ENCODE measurements around the gene UNC5B.

Gene UNC5B

GRCh38 chr10:71281646-71282322 lies 69.4 kb downstream of the UNC5B start:
- H3K27ac ChIP-seq (ENCODE audit: low read length), result no peak overlapping the region

GRCh38 chr10:71282323-71282680 lies 69.9 kb downstream of the UNC5B start:
- Histone ChIP-seq H3K27ac (ENCODE audit: low read length) (no peak overlapping the region), H3K36me3 (ENCODE audit: insufficient read depth, low read length) (no peaks in the 10 kb centered on the region), H3K4me1 (ENCODE audit: insufficient read depth, low read length) (no peaks in the 10 kb centered on the region), H3K79me2 (ENCODE audit: insufficient read depth, low read length) (no peaks in the 10 kb centered on the region), H3K4me3 (ENCODE audit: low read depth in 1 of 2, low read length in 2 of 2) (no peak overlapping the region), H4K20me1 (ENCODE audit: insufficient read depth, low read length) (peaks cover 15% of the 10 kb centered on the region), H3K4me2 (ENCODE audit: insufficient read depth, low read length) (no peak overlapping the region), H3K27me3 (ENCODE audit: insufficient read depth, low read length, poor library complexity) (no peaks in the 10 kb centered on the region), H3K9me3 (ENCODE audit: insufficient read depth, low read length, severe bottlenecking) (no peaks in the 10 kb centered on the region), H2AFZ (ENCODE audit: low read depth, low read length) (no peak overlapping the region), H3K9ac (ENCODE audit: low read depth, low read length) (no peak overlapping the region)
- TF ChIP-seq CTCF (IDR thresholded peaks at IDR 0.05; ENCODE audit: borderline replicate concordance, extremely low read depth, low read length, poor library complexity, severe bottlenecking), result no peak
- TF ChIP-seq EZH2 (IDR thresholded peaks at IDR 0.05; ENCODE audit: borderline replicate concordance, low read depth, low read length, severe bottlenecking), result no peak
- ATAC-seq (ENCODE audit: insufficient read depth, low read depth), result no peak
- no peak for DNase-seq

More at GRCh38 chr10:71281646-71282322, 69.4 kb downstream of the UNC5B start:
- no peaks in the 10 kb centered on the region for H3K9me3 ChIP-seq (ENCODE audit: insufficient read depth, low read length, severe bottlenecking)
- ATAC-seq (ENCODE audit: insufficient read depth, low read depth), result no peak
- no peaks in the 10 kb centered on the region for H3K36me3 ChIP-seq (ENCODE audit: insufficient read depth, low read length)
- peaks cover 15% of the 10 kb centered on the region for H4K20me1 ChIP-seq (ENCODE audit: insufficient read depth, low read length)
- H3K4me1 ChIP-seq (ENCODE audit: insufficient read depth, low read length), result no peaks in the 10 kb centered on the region
- no peaks in the 10 kb centered on the region for H3K79me2 ChIP-seq (ENCODE audit: insufficient read depth, low read length)
- no peak for DNase-seq
- no peak overlapping the region for H2AFZ ChIP-seq (ENCODE audit: low read depth, low read length)
- no peak overlapping the region for H3K4me2 ChIP-seq (ENCODE audit: insufficient read depth, low read length)
- TF ChIP-seq CTCF (IDR thresholded peaks at IDR 0.05; ENCODE audit: borderline replicate concordance, extremely low read depth, low read length, poor library complexity, severe bottlenecking) (no peak), EZH2 (IDR thresholded peaks at IDR 0.05; ENCODE audit: borderline replicate concordance, low read depth, low read length, severe bottlenecking) (no peak)
- H3K27me3 ChIP-seq (ENCODE audit: insufficient read depth, low read length, poor library complexity), result no peaks in the 10 kb centered on the region
- H3K9ac ChIP-seq (ENCODE audit: low read depth, low read length), result no peak overlapping the region
- H3K4me3 ChIP-seq (ENCODE audit: low read depth in 1 of 2, low read length in 2 of 2), result no peak overlapping the region

- ATAC-seq (ENCODE audit: insufficient read depth, low read depth) (no peak), DNase-seq (no peak)
- Histone ChIP-seq H3K27me3 (ENCODE audit: insufficient read depth, low read length, poor library complexity) (no peaks in the 10 kb centered on the region), H3K79me2 (ENCODE audit: insufficient read depth, low read length) (no peaks in the 10 kb centered on the region), H4K20me1 (ENCODE audit: insufficient read depth, low read length) (peaks cover 15% of the 10 kb centered on the region), H3K4me3 (ENCODE audit: low read depth in 1 of 2, low read length in 2 of 2) (no peak overlapping the region), H3K4me1 (ENCODE audit: insufficient read depth, low read length) (no peaks in the 10 kb centered on the region), H3K9ac (ENCODE audit: low read depth, low read length) (no peak overlapping the region), H3K36me3 (ENCODE audit: insufficient read depth, low read length) (no peaks in the 10 kb centered on the region), H3K4me2 (ENCODE audit: insufficient read depth, low read length) (no peak overlapping the region), H3K9me3 (ENCODE audit: insufficient read depth, low read length, severe bottlenecking) (no peaks in the 10 kb centered on the region), H3K27ac (ENCODE audit: low read length) (no peak overlapping the region), H2AFZ (ENCODE audit: low read depth, low read length) (no peak overlapping the region)
- no peak for TF ChIP-seq CTCF (IDR thresholded peaks at IDR 0.05; ENCODE audit: borderline replicate concordance, extremely low read depth, low read length, poor library complexity, severe bottlenecking)
- TF ChIP-seq EZH2 (IDR thresholded peaks at IDR 0.05; ENCODE audit: borderline replicate concordance, low read depth, low read length, severe bottlenecking), result no peak
Observed at GRCh38 chr10:71283410-71283809, 71.0 kb downstream of the UNC5B start.
